GM12874 (cell line): ENCODE results near the gene TNIK.

Source experiments
- TF ChIP-seq, protein P1 (sequence below): IDR thresholded peaks from 2 replicates; pipeline ENCODE4 v1.5.1; 2011; ENCODE audit warnings: low read depth, mild to moderate bottlenecking, control low read depth, low read length, moderate library complexity; ENCODE audit not compliant: insufficient read depth

The TNIK gene

DNA sequence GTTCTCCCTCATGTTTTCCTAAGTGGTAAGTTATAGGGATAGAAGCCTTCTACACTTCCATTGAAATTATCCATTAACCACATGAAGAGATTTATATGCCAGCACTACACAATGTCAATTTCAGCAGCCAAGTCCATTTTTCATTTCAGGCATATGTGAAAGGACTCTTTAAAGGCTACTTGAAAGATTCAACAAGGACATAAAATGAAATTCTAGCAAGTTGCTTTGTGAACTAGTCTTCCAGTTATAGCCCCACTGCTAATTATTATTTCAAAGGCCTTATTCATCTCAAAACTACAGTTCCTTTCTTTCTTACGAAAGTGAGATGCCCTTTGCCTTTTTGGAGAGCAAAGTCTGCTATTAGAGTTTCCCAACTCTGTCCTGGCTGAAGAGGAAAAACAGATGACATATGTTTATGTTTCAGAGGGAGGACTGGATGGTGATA lies 367.7 kb downstream of the TNIK start:
- TF ChIP-seq, protein P1, sequence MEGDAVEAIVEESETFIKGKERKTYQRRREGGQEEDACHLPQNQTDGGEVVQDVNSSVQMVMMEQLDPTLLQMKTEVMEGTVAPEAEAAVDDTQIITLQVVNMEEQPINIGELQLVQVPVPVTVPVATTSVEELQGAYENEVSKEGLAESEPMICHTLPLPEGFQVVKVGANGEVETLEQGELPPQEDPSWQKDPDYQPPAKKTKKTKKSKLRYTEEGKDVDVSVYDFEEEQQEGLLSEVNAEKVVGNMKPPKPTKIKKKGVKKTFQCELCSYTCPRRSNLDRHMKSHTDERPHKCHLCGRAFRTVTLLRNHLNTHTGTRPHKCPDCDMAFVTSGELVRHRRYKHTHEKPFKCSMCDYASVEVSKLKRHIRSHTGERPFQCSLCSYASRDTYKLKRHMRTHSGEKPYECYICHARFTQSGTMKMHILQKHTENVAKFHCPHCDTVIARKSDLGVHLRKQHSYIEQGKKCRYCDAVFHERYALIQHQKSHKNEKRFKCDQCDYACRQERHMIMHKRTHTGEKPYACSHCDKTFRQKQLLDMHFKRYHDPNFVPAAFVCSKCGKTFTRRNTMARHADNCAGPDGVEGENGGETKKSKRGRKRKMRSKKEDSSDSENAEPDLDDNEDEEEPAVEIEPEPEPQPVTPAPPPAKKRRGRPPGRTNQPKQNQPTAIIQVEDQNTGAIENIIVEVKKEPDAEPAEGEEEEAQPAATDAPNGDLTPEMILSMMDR = no peak

GRCh38 chr3:171090321-171090720 lies 369.9 kb downstream of the TNIK start:
- TF ChIP-seq, protein P1 = no peak

DNA sequence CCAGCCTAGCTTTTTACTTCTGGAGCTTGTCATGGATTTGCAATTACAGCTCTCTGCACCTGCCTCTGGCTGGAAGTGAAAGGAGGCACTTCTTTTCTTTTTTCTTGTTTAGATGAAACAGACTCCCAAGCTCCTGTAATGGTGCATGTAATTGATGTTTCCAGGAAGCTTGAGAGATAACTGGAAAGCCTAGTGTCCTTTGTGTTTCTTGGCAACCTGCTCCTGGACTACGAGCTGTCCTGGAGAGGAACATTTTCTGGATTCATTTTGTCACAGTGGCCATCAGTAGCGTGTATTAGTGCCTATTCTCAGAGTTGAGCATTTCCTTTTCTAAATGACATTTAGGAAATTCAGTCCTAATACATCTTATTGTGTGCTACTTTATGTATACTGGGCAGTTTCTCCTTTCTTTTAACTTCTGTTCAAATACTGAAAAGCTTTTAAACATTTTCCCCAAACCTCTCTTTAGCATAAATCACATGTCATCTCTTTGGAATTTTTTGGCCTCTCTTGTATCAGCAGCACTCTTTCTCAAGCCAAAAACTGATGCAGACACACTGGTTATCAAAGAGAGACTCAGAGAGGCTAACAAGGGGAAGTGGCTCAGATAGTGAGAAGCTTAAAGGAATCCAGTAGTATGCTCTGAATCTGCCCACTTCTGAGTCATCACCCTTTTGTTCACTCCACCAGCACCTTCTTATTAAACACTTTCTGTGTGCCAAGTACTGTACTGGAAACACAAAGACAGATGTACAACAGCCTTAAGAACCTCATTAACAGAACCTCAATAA lies 371.0 kb downstream of the TNIK start:
- TF ChIP-seq, protein P1 = no peak

GRCh38 chr3:171088496-171088895 lies 371.7 kb downstream of the TNIK start:
- TF ChIP-seq, protein P1 = no peak

GRCh38 chr3:171086914-171087313 lies 373.3 kb downstream of the TNIK start:
- TF ChIP-seq, protein P1 = no peak

DNA sequence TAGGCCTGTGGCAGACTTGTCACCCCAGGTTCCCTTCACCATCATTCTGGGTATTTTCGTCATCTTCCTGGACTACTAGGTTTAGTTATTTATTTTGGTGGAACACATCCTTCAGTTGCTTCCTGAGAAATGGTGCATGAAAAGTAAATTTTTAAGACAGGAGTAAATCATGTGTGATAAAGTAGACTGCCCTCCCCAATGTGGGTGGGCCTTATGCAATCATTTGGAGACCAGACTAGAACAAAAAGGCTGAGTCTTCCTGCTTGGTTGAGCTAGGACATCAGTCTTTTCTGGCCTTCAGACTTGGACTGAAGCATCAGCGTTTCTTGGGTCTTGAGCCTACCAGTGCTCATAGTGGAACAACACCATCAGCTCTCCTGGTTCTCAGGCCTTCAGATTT lies 382.9 kb downstream of the TNIK start:
- TF ChIP-seq, protein P1 = no peak

DNA sequence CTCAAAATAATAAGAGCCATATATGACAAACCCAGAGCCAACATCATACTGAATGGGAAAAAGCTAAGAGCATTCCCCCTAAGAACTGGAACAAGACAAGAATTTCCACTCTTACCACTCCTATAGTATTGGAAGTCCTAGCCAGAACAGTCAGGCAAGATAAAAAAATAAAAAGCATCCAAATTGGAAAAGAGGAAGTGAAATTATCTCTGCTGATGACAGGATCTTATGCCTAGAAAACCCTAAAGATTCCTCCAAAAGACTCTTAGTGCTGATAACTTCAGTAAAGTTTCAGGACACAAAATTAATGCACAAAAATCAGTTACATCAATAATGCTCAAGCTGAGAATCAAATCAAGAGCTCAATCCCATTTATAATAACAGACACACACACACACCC lies 387.8 kb downstream of the TNIK start:
- TF ChIP-seq, protein P1 = no peak
